Suprapubic skin (tissue), 3 donors: ENCODE measurements around the gene SLC5A4.

Source experiments
- POLR2AphosphoS5 ChIP-seq, 3 donors: sonication (generic); formaldehyde crosslinking; IDR thresholded peaks; one replicate each; pipeline ENCODE4 v1.6.1; 2017; ENCODE audit warnings: antibody characterized with exemption in 3 of 3
- TF ChIP-seq, protein P1 (sequence below), 2 donors: fragments of 200-600 bp in 1 of 2; fragments of 450-650 bp in 1 of 2; sonication (generic) in 1 of 2; IDR thresholded peaks; one replicate each; pipeline ENCODE4 v1.5.1; 2016 to 2019; ENCODE audit warnings: antibody characterized with exemption in 2 of 2, mild to moderate bottlenecking in 1 of 2, moderate library complexity in 1 of 2

DNA sequence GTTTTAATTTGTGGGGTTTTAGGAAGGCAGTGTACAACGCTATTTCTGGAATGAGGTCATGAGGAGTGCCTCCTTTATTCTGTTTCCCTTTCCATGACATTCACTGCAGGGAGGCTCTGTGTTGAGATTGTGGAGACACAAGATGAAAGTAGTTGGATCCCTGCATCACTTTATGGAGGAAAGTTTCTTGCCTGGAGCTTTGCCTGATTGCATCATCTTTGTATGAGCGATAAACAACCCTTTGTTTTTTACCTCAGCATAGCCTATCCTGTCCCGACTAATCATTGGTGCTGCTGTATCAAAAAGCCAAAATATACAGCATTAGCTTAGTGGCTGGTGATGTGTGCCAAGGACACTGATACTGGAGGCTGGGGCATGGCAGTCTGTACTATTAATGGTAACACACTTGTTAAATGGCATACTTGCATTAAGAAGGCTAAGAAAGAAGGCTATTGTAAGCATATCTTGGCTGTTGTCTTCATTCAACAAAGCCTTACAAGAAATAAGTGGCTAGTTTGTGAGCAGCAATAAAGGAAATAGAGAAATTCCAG is 31.2 kb upstream of the SLC5A4 start:
- TF ChIP-seq, protein P1, sequence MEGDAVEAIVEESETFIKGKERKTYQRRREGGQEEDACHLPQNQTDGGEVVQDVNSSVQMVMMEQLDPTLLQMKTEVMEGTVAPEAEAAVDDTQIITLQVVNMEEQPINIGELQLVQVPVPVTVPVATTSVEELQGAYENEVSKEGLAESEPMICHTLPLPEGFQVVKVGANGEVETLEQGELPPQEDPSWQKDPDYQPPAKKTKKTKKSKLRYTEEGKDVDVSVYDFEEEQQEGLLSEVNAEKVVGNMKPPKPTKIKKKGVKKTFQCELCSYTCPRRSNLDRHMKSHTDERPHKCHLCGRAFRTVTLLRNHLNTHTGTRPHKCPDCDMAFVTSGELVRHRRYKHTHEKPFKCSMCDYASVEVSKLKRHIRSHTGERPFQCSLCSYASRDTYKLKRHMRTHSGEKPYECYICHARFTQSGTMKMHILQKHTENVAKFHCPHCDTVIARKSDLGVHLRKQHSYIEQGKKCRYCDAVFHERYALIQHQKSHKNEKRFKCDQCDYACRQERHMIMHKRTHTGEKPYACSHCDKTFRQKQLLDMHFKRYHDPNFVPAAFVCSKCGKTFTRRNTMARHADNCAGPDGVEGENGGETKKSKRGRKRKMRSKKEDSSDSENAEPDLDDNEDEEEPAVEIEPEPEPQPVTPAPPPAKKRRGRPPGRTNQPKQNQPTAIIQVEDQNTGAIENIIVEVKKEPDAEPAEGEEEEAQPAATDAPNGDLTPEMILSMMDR (IDR thresholded peaks at IDR 0.05): no peak
- no peak for TF ChIP-seq POLR2AphosphoS5 (IDR thresholded peaks at IDR 0.05)
